ENCODE results near the gene NBL1. TPM values are rescaled to one million over a fixed set of nuclear protein-coding genes. Genes with fewer than 3 reads are reported as not detected.

Gene NBL1, protein sequence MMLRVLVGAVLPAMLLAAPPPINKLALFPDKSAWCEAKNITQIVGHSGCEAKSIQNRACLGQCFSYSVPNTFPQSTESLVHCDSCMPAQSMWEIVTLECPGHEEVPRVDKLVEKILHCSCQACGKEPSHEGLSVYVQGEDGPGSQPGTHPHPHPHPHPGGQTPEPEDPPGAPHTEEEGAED
- 12.5 and 12.6 TPM in 2 replicates for polyA plus RNA-seq (2013)

- Histone ChIP-seq H3K4me3 (ENCODE audit: low read depth, low read length) (peak within 1 kb of the TSS; percentile 68), H4K8ac (ENCODE audit: low read depth, low read length) (peak within 1 kb of the TSS; percentile 73), H3K9ac (ENCODE audit: low read length) (peak within 1 kb of the TSS; percentile 3), H3K18ac (ENCODE audit: low read length) (peak within 1 kb of the TSS; percentile 93), H2AK5ac (ENCODE audit: low read length) (no peak within 1 kb of the TSS), H3K79me1 (ENCODE audit: low read length) (peaks cover 5% of the 10 kb centered on the region), H3K27me3 (ENCODE audit: insufficient read depth, low read length) (peaks cover 21% of the 10 kb centered on the region), H3K4ac (ENCODE audit: low read depth, low read length) (peak within 1 kb of the TSS; percentile 5), H3K9me3 (ENCODE audit: insufficient read depth, low read depth, low read length) (peaks cover 2% of the 10 kb centered on the region), H2BK5ac (ENCODE audit: low read depth, low read length, poor library complexity) (no peak within 1 kb of the TSS), H3K27ac (ENCODE audit: low read depth, low read length) (no peak within 1 kb of the TSS), H3K4me2 (ENCODE audit: low read length) (peak within 1 kb of the TSS; percentile 74), H4K12ac (ENCODE audit: low read depth, low read length) (peak within 1 kb of the TSS; percentile 22), H2BK120ac (ENCODE audit: insufficient read depth, low read length, poor library complexity) (peak within 1 kb of the TSS; percentile 1), H3K79me2 (ENCODE audit: control insufficient read depth, insufficient read depth, low read length, poor library complexity) (peaks cover 3% of the 10 kb centered on the region), H4K91ac (ENCODE audit: low read depth, low read length) (peak within 1 kb of the TSS; percentile 15), H3K14ac (ENCODE audit: low read length) (peak within 1 kb of the TSS; percentile 78), H2AFZ (ENCODE audit: insufficient read depth, low read length, poor library complexity) (peak within 1 kb of the TSS; percentile 62), H3K23ac (ENCODE audit: low read length) (no peak within 1 kb of the TSS), H3K4me1 (ENCODE audit: control insufficient read depth in 1 of 2, insufficient read depth in 2 of 2, low read length in 2 of 2) (peaks cover 0 to 17% of the 10 kb centered on the region in 2 experiments), H3K36me3 (ENCODE audit: control insufficient read depth in 1 of 2, insufficient read depth in 2 of 2, low read length in 2 of 2) (no peaks in the 10 kb centered on the region), H2BK12ac (ENCODE audit: low read length) (peak within 1 kb of the TSS; percentile 26)
- DNase-seq = peak in 1 of 2 donors; percentile 17
- no CpG with 5 or more reads among the region's 90 CpGs for WGBS (ENCODE audit: extremely low coverage, insufficient coverage, insufficient read length)
These were observed at the start of gene NBL1 for GRCh38 chr1:19643602-19644394. Gene NBL1 (plus strand): TSS chr1:19644311. CDS start chr1:19655031, 10,720 bp downstream.

GRCh38 chr1:19596065-19596713, 47.9 kb upstream of the NBL1 start:
- Histone ChIP-seq H2AFZ (ENCODE audit: insufficient read depth, low read length, poor library complexity) (peak overlapping the region; percentile 68), H3K9ac (ENCODE audit: low read length) (peak overlapping the region; percentile 70)

DNA sequence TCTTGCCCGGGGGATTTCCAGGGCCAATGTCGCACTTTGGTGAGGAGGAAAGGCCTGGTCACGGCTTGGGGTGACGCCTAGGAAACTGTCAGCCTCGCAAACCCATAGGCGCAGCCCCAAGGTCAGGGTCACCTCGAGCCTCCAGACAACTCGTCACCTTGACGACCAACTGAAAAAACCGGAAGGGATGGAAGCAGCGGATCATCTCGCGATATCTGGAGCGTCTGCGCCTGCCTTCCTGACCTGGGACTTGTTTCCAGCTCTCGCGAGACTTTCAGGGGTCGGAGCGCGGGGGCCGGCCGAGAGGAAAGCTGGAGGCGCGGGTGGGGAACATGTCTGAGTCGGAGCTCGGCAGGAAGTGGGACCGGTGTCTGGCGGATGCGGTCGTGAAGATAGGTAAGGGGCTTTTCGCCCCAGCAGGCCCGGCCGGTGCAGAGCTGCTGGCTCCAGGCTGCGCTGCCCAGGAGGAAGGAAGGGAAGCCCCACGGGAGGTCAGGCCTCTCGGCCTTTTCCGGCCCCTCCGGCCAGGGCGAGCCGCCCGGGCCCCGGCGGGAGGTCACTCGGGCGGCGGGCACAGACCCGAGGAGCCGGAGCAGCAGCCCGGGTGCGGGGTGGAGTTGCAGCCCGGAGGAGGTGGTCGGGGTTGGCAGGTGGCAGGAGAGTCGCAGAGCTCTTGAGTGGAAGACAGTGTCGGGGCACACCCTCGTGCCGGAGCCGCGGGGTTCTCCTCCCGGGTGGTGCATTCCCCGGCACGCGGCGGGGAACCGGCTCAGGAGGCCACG, 47.2 kb upstream of the NBL1 start:
- peak overlapping the region; percentile 34 for H3K18ac ChIP-seq (ENCODE audit: low read length)
- peak overlapping the region; percentile 67 for H2BK120ac ChIP-seq (ENCODE audit: insufficient read depth, low read length, poor library complexity)
- peak overlapping the region; percentile 84 for H3K9ac ChIP-seq (ENCODE audit: low read length)
- H2AFZ ChIP-seq (ENCODE audit: insufficient read depth, low read length, poor library complexity) = peak overlapping the region; percentile 68
- peak overlapping the region; percentile 73 for H2BK5ac ChIP-seq (ENCODE audit: low read depth, low read length, poor library complexity)
- H3K14ac ChIP-seq (ENCODE audit: low read length) = peak overlapping the region; percentile 30
- H3K4me2 ChIP-seq (ENCODE audit: low read length) = peak overlapping the region; percentile 70
- H3K23ac ChIP-seq (ENCODE audit: low read length) = no peak overlapping the region
- H3K79me2 ChIP-seq (ENCODE audit: control insufficient read depth, insufficient read depth, low read length, poor library complexity) = peaks cover 13% of the 10 kb centered on the region
- peak overlapping the region; percentile 31 for H2AK5ac ChIP-seq (ENCODE audit: low read length)
- H4K91ac ChIP-seq (ENCODE audit: low read depth, low read length) = peak overlapping the region; percentile 72
- peaks cover 14% of the 10 kb centered on the region for H3K79me1 ChIP-seq (ENCODE audit: low read length)
- no peak overlapping the region for H2BK12ac ChIP-seq (ENCODE audit: low read length)
- peak overlapping the region; percentile 9 for H3K4ac ChIP-seq (ENCODE audit: low read depth, low read length)
- WGBS (ENCODE audit: extremely low coverage, insufficient coverage, insufficient read length) = no CpG with 5 or more reads among the region's 65 CpGs
- peak overlapping the region; percentile 39 for H4K8ac ChIP-seq (ENCODE audit: low read depth, low read length)
- H3K27me3 ChIP-seq (ENCODE audit: insufficient read depth, low read length) = no peaks in the 10 kb centered on the region
- peak; percentile 98 to 100 for DNase-seq
- H3K9me3 ChIP-seq (ENCODE audit: insufficient read depth, low read depth, low read length) = no peaks in the 10 kb centered on the region
- peaks cover 0 to 4% of the 10 kb centered on the region in 2 experiments for H3K4me1 ChIP-seq (ENCODE audit: control insufficient read depth in 1 of 2, insufficient read depth in 2 of 2, low read length in 2 of 2)
- H3K36me3 ChIP-seq (ENCODE audit: control insufficient read depth in 1 of 2, insufficient read depth in 2 of 2, low read length in 2 of 2) = no peaks in the 10 kb centered on the region
- H3K4me3 ChIP-seq (ENCODE audit: low read depth, low read length) = peak overlapping the region; percentile 89
- peak overlapping the region; percentile 72 for H4K12ac ChIP-seq (ENCODE audit: low read depth, low read length)
- peak overlapping the region; percentile 96 for H3K27ac ChIP-seq (ENCODE audit: low read depth, low read length)

More at GRCh38 chr1:19596065-19596713, 47.9 kb upstream of the NBL1 start:
- no peak overlapping the region for H2BK120ac ChIP-seq (ENCODE audit: insufficient read depth, low read length, poor library complexity)
- peak overlapping the region; percentile 30 for H4K8ac ChIP-seq (ENCODE audit: low read depth, low read length)
- no peak overlapping the region for H3K23ac ChIP-seq (ENCODE audit: low read length)
- H3K27ac ChIP-seq (ENCODE audit: low read depth, low read length) = peak overlapping the region; percentile 70
- no peak overlapping the region for H2BK12ac ChIP-seq (ENCODE audit: low read length)
- no peaks in the 10 kb centered on the region for H3K27me3 ChIP-seq (ENCODE audit: insufficient read depth, low read length)
- peak overlapping the region; percentile 30 for H3K14ac ChIP-seq (ENCODE audit: low read length)
- H3K79me1 ChIP-seq (ENCODE audit: low read length) = peaks cover 14% of the 10 kb centered on the region
- H3K9me3 ChIP-seq (ENCODE audit: insufficient read depth, low read depth, low read length) = no peaks in the 10 kb centered on the region
- peaks cover 11% of the 10 kb centered on the region for H3K79me2 ChIP-seq (ENCODE audit: control insufficient read depth, insufficient read depth, low read length, poor library complexity)
- H3K4me2 ChIP-seq (ENCODE audit: low read length) = peak overlapping the region; percentile 68
- no peak overlapping the region for H3K18ac ChIP-seq (ENCODE audit: low read length)
- peak overlapping the region; percentile 60 for H2BK5ac ChIP-seq (ENCODE audit: low read depth, low read length, poor library complexity)
- H3K4me1 ChIP-seq (ENCODE audit: control insufficient read depth in 1 of 2, insufficient read depth in 2 of 2, low read length in 2 of 2) = peaks cover 0 to 4% of the 10 kb centered on the region in 2 experiments
- H3K4me3 ChIP-seq (ENCODE audit: low read depth, low read length) = peak overlapping the region; percentile 75
- no peak overlapping the region for H3K4ac ChIP-seq (ENCODE audit: low read depth, low read length)
- peak overlapping the region; percentile 9 for H4K12ac ChIP-seq (ENCODE audit: low read depth, low read length)
- no CpG with 5 or more reads among the region's 11 CpGs for WGBS (ENCODE audit: extremely low coverage, insufficient coverage, insufficient read length)
- no peak overlapping the region for H2AK5ac ChIP-seq (ENCODE audit: low read length)
- peak overlapping the region; percentile 53 for H4K91ac ChIP-seq (ENCODE audit: low read depth, low read length)
- H3K36me3 ChIP-seq (ENCODE audit: control insufficient read depth in 1 of 2, insufficient read depth in 2 of 2, low read length in 2 of 2) = no peaks in the 10 kb centered on the region
- DNase-seq = peak in 1 of 2 donors; percentile 74
